Mammary epithelial cell (primary cell): ENCODE measurements around the gene ZEB2.

ENCODE experiments used
- CTCF ChIP-seq, 2 donors: IDR thresholded peaks in 1 of 2; conservative IDR thresholded peaks in 1 of 2; 2 replicates each; pipeline ENCODE4 v1.5.1; 2011 to 2012; ENCODE audit warnings: inconsistent platforms in 2 of 2, low read length in 2 of 2, mild to moderate bottlenecking in 2 of 2, control low read depth in 1 of 2, low read depth in 1 of 2; ENCODE audit not compliant: insufficient read depth in 1 of 2; ENCODE audit errors: extremely low read depth in 1 of 2
- EZH2 ChIP-seq: IDR thresholded peaks from 2 replicates; pipeline ENCODE4 v1.6.1; 2012; ENCODE audit warnings: low read length, inconsistent platforms, borderline replicate concordance

- TF ChIP-seq EZH2: no peak
- no peak for TF ChIP-seq CTCF (conservative IDR thresholded peaks at IDR 0.05 in 1 of 2, IDR thresholded peaks at IDR 0.05 in 1 of 2; ENCODE audit: extremely low read depth in 1 of 2, insufficient read depth in 1 of 2, low read depth in 1 of 2, low read length in 2 of 2)
Measured at GRCh38 chr2:144361742-144362141, 158.2 kb downstream of the ZEB2 start.
